ENCODE data around the gene ASB10. TPM values are rescaled to one million over a fixed set of nuclear protein-coding genes. Genes with fewer than 3 reads are reported as not detected.

ASB10 gene
- total RNA-seq, 1 experiment from 2014 or later: not detected

DNA sequence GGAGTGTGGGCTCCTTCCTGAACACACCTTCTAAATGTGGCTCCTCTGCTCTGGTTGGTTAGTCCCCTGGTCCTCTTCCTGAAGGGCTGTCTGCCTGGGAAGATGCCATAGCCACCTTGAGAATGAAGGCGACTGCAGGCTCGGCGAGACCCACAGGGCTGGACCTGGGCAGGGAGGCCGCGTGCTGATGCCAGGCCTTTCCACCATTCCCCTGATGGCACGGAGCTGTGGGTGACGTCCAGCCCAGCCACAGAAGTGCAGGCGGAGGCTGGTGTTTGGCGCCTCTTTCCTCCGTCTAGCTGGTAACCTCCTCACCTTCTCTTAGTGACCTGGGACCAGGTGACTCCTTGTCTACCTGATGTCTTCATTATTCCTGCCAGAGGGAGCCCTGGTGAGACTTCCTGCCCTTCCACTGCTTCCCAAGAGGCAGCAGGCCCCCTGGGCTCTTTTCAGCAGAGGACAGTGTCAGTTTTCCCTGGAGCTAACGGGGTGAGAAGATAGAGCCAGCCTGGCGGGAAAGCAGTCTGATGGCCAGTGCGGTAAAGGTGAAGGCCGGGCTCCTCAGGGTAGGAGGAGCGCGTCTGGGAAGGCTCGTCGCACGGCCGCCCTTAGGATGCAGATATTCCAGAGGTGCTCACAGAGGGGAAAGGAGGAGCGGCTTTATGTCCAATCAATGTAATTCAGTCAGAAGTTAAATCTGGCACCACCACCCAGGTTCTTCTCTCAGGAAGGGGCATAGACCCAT, 54.4 kb downstream of the ASB10 start:
- no peak for DNase-seq (ENCODE audit: low read depth)
- in situ Hi-C loops (cut with HindIII; ENCODE audit: low pct_unique_long_range_greater_than_20kb, low sequenced_read_pairs): no loop called here

DNA sequence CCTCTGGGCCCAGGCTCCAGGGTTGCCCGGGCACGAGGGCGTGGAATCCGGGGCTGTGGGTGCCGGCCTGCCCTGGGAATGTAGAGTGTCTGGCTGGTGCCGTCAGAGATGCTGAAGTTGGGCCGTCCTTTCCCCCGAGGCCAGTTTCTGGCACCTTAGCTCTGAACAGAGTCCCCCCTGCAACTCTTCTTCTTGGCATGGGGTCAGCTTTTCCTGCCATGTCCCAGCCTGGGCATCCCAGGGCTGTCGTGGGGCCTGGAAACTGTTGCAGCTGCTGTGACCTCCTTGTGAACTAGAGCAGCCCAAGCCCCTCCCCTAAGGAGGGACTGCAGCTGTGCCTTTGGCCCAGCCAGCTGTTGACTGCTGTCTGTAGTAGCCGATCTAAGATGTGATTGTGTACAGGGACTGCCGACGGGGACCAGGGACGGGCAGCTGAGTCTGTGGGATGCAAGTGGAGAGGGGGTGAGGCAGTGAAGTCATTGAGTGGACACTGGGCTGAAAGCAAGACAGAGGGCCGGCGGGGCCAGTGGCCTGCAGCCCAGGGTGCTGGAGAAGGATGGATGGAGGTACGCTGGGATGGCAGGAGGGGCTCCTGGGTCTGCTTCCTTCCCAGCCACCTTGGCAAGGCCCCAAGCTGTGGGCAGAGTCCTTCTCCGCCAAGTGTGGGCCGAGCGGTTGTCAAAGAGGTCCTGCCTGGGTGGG, 55.3 kb downstream of the ASB10 start:
- in situ Hi-C loops (cut with HindIII; ENCODE audit: low pct_unique_long_range_greater_than_20kb, low sequenced_read_pairs): no loop called here
- no peak for DNase-seq (ENCODE audit: low read depth)

DNA sequence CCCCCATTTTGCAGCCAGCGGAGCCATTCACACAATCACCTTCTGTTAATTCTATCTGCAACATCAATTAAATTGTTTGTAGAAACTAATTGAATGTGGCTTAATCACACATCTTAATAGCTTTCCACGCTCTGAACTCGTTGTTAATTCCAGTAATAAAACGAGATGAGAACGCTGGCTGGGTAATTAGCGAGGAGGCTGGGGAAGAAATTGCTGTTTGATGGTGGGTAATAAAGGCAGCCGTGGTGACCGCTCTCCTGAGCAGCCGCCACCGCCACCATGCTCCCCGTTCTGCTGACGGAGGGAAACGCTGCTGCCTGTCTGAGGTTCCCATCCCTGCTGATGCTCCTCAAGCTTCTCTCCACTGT, 55.8 kb downstream of the ASB10 start:
- in situ Hi-C loops (cut with HindIII; ENCODE audit: low pct_unique_long_range_greater_than_20kb, low sequenced_read_pairs): no loop called here
- DNase-seq (ENCODE audit: low read depth): no peak

DNA sequence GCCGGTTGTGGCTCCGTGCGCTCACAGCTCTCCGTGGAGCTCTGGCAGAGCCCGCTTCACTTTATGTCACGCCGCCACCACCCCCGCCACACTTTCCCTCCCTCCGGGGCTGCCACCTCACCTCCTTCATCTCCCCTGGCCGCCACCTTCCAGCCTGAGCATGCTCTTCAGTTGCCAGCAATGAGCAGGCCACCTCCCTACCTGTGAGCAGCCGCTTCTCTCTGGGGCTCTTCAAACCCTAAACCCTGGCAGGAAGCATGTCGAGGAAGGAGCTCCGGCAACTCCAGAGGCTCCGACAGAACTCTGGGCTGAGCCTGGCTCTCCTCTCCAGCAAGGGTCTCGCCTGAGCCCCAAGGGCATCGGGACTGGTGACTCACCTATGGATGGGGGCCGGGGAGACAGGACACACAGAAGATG, 56.3 kb downstream of the ASB10 start:
- DNase-seq (ENCODE audit: low read depth): no peak
- in situ Hi-C loops (cut with HindIII; ENCODE audit: low pct_unique_long_range_greater_than_20kb, low sequenced_read_pairs): no loop called here

DNA sequence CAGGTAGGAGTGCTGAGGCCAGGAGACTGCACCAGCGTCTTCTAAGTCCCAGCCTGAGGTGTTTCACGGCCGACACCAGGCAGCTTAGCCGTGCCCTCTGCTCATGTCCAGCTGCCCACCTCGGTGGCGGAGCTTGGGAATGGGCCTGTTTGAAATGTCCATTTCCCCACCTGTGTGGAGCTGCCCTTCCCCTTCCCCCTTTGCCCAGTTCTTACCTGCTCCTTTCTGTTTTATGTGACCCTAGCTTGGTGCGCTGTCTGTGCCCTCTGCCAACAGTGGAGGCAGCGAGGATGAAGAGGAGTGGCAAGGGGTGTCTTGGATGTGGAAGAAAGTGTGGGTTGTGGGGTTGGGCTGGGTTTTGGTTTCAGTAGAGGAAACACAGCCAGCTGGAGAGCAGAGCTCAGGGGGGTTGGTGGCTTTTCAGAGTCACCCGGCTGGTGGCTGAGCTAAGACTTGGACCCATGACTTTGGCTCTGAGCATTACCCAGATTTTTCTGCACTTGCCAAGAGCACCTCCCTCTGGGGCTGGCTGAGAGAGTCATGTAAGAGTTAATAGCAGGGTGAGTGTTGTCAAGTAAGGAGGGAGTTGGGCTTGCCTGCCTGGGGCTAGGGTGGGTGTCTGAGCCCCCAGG, 57.0 kb downstream of the ASB10 start:
- in situ Hi-C loops (cut with HindIII; ENCODE audit: low pct_unique_long_range_greater_than_20kb, low sequenced_read_pairs): no loop called here
- DNase-seq (ENCODE audit: low read depth): no peak

DNA sequence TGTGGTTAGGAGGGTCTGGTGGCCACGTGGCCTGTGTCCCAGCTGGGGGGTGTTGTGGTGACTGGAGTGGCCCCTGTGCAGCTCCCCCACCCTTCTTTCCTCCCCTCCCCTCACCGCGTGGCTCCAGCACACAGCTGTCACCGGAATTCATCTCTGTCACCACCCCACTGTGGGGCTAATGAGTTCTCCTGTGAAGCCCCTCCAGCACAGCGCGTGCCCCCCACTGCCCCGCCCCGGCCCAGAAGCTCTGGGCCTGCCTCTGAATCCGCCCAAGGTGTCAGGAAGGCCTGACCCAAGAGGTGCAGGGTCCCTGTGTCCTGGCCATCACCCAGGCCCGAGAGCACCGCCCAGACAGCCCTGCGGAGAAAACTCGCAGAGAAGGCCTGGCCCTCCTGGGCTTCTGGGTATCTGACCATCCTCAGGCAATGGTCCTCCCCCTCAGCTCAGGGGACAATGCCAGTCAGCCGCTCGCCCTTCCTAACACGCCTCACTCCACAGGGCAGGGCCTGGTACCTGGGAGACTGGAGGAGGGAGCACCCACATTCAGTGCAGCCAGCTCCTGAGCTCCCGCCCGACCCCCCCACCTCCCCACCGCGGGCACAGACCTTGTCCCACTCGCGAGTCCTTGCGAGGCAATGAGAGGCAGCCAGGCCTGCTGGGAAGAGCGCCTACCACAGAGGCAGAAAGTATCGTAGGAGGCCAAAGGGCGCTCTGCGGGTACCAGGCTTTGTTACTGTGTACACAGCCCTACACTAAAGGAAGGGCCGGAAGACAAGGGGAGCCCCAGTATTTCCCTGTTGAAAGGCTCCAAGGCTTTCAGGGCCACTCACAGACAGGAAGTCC, 57.7 kb downstream of the ASB10 start:
- DNase-seq (ENCODE audit: low read depth): no peak
- in situ Hi-C loops (cut with HindIII; ENCODE audit: low pct_unique_long_range_greater_than_20kb, low sequenced_read_pairs): no loop called here

DNA sequence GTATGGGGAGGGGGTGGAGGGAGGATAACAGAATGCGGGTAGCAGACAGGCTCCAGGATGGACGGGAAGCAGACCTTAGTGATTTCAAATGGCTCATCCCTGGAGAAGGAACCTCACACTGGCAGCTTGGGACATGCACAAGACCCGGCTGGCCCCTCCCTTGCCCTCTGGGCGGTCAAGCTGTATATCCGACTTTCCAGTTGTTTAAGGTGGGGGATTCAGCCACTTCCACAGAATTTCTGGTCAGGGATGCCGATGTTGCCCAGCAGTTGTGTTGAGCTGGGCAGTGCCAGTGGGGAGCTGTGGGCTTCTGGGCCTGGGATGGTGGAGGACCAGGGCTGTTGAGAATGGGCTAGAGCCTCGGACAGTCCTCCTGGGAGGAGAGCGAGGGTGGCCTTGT, 58.3 kb downstream of the ASB10 start:
- in situ Hi-C loops (cut with HindIII; ENCODE audit: low pct_unique_long_range_greater_than_20kb, low sequenced_read_pairs): no loop called here
- DNase-seq (ENCODE audit: low read depth): no peak

DNA sequence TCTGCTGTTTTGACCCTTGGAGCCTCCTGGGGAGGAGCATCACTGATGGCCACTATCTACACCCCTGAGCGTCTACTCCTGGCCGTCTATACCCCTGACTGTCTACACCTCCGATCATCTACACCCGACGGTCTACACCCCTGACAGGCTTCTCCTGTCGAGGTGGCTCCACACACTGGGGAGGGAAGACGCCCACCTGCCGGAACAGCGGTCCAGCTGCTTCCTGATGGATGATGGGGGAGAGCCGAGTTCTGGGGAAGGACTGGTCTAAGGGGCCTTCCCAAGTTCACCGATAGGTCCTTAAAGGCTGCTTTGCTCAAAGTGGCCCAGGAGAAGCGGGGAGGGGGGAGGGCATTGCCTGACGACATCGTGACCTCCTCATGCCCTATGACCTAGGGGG, 58.9 kb downstream of the ASB10 start:
- in situ Hi-C loops (cut with HindIII; ENCODE audit: low pct_unique_long_range_greater_than_20kb, low sequenced_read_pairs): no loop called here
- DNase-seq (ENCODE audit: low read depth): no peak

DNA sequence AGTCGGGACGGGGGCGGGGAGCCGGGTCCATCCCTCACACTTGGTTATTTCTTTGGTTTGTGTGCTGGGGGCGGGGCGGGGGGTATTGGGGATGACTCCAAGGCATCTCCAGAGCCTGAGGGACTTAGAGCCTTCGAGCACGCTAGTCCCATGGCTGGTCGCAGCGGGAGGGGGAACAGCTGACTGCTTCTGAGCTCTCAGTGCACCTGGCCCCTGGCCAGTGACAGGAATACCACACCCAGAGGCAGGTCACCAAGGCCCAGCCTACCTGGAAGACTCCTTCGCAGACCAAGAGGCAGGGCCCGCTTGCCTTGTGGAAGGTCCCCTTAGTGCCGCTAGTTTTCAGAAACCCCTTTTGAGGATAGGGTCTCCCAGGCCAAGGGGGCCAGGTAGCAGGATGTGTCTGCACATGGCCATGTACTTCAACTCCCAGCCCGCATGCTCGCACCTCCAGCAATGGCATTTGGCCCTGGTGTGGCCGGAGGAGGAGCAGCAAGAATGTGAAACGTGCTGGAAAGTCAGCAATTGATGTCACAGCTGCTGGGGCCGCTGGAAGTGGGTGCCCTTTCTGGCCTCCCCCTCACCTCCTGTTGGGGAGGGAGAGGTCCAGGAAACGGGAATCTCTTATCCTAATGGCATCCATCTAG, 60.4 kb downstream of the ASB10 start:
- in situ Hi-C loops (cut with HindIII; ENCODE audit: low pct_unique_long_range_greater_than_20kb, low sequenced_read_pairs): no loop called here

DNA sequence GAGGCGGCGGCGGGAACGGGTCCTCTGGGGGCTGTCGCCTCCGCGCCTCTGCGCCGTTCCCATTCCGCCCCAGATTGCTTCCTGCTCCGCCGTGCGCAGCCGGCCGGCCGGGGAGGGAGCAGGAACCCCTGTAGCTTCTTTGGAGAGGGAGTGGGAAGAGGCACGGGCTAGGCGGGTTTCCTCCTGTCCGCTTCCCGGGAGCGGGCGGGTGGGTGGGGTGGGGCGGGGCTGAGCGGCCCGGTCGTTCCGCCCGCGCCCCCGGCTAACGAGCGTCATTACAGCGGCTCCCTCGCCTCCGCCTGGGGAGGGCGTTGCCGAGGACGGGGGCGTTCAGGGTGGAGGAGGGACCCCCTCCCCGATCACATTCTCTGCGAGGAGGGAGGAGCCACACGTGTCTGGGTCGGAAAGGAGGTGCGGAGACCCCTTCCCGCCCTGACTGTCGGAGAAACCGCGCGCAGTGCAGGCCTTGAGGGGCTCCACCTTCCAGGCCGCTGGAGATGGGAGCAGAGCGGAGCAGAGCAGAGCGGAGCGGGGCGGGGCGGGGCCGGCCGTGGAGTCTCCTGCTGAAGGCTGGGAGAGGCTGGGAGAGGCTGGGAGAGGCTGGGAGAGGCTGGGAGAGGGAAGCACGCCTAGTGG, 61.1 kb downstream of the ASB10 start:
- DNase-seq (ENCODE audit: low read depth): no peak
- in situ Hi-C loops (cut with HindIII; ENCODE audit: low pct_unique_long_range_greater_than_20kb, low sequenced_read_pairs): no loop called here

More for the DNA sequence above, 60.4 kb downstream of the ASB10 start:
- no peak for DNase-seq (ENCODE audit: low read depth)

Other genes with a start within 250 kb of the ASB10 start
- gene KCNH2, start 208.9 kb downstream of the ASB10 start, total RNA-seq (2014; rRNA removed; shearing (Covaris generic); ENCODE audit: low replicate concordance): 8.4 and 9.1 TPM in 2 replicates
- 2.9 and 12.0 TPM in 2 replicates for gene NOS3, start 196.2 kb downstream of the ASB10 start, total RNA-seq (2014; rRNA removed; shearing (Covaris generic); ENCODE audit: low replicate concordance)
- 0.68 TPM in 1 of 2 replicates, not detected in the other for gene ATG9B, start 162.8 kb downstream of the ASB10 start, total RNA-seq (2014; rRNA removed; shearing (Covaris generic); ENCODE audit: low replicate concordance)
- gene ABCB8, start 158.8 kb downstream of the ASB10 start, total RNA-seq (2014; rRNA removed; shearing (Covaris generic); ENCODE audit: low replicate concordance): 19.6 and 31.5 TPM in 2 replicates
- 0.84 and 1.6 TPM in 2 replicates for gene ASIC3, start 138.7 kb downstream of the ASB10 start, total RNA-seq (2014; rRNA removed; shearing (Covaris generic); ENCODE audit: low replicate concordance)
- gene CDK5, start 129.4 kb downstream of the ASB10 start, total RNA-seq (2014; rRNA removed; shearing (Covaris generic); ENCODE audit: low replicate concordance): 30.1 and 37.2 TPM in 2 replicates
- gene SLC4A2, start 127.7 kb downstream of the ASB10 start, total RNA-seq (2014; rRNA removed; shearing (Covaris generic); ENCODE audit: low replicate concordance): 237 and 345 TPM in 2 replicates
- gene FASTK, start 106.4 kb downstream of the ASB10 start, total RNA-seq (2014; rRNA removed; shearing (Covaris generic); ENCODE audit: low replicate concordance): 126 and 140 TPM in 2 replicates
- gene TMUB1, start 103.8 kb downstream of the ASB10 start, total RNA-seq (2014; rRNA removed; shearing (Covaris generic); ENCODE audit: low replicate concordance): 63.7 and 67.2 TPM in 2 replicates
- 32.6 and 33.8 TPM in 2 replicates for gene AGAP3, start 100.8 kb downstream of the ASB10 start, total RNA-seq (2014; rRNA removed; shearing (Covaris generic); ENCODE audit: low replicate concordance)
- not detected in 2 replicates for gene GBX1, start 19.6 kb downstream of the ASB10 start, total RNA-seq (2014; rRNA removed; shearing (Covaris generic); ENCODE audit: low replicate concordance)
- not detected in 2 replicates for gene H2BK1, start 23.2 kb upstream of the ASB10 start, total RNA-seq (2014; rRNA removed; shearing (Covaris generic); ENCODE audit: low replicate concordance)
- gene ABCF2, start 40.0 kb upstream of the ASB10 start, total RNA-seq (2014; rRNA removed; shearing (Covaris generic); ENCODE audit: low replicate concordance): 36.8 and 47.9 TPM in 2 replicates
- gene CHPF2, start 45.2 kb upstream of the ASB10 start, total RNA-seq (2014; rRNA removed; shearing (Covaris generic); ENCODE audit: low replicate concordance): 27.5 and 38.2 TPM in 2 replicates
- 12.4 and 13.1 TPM in 2 replicates for gene SMARCD3, start 61.4 kb upstream of the ASB10 start, total RNA-seq (2014; rRNA removed; shearing (Covaris generic); ENCODE audit: low replicate concordance)
- gene NUB1, start 154.6 kb upstream of the ASB10 start, total RNA-seq (2014; rRNA removed; shearing (Covaris generic); ENCODE audit: low replicate concordance): 33.4 and 34.6 TPM in 2 replicates
- not detected in 2 replicates for gene WDR86, start 222.8 kb upstream of the ASB10 start, total RNA-seq (2014; rRNA removed; shearing (Covaris generic); ENCODE audit: low replicate concordance)

All from Caki2 (cell line).